K562 (cell line): ENCODE data around the gene SLBP. TPM values are rescaled to one million over a fixed set of nuclear protein-coding genes. Genes with fewer than 3 reads are reported as not detected.

Source experiments
- BRF1 ChIP-seq: IDR thresholded peaks from 3 replicates; pipeline ENCODE4 v1.6.1; 2011; ENCODE audit warnings: borderline replicate concordance, mild to moderate bottlenecking; ENCODE audit not compliant: insufficient read length; ENCODE audit errors: extremely low read depth
- CBX1 ChIP-seq: sonication (generic); IDR thresholded peaks from 2 replicates; pipeline ENCODE4 v1.6.1; 2016; ENCODE audit warnings: antibody characterized with exemption, low read depth, mild to moderate bottlenecking
- CSDE1 ChIP-seq, 2 experiments: fragments of 450-650 bp; IDR thresholded peaks; 2 replicates each; pipeline ENCODE4 v1.6.1; 2016; ENCODE audit warnings: mild to moderate bottlenecking in 1 of 2
- SETDB1 ChIP-seq: IDR thresholded peaks from one replicate; pipeline ENCODE4 v1.6.1; 2012; ENCODE audit warnings: low read length, control low read depth, inconsistent platforms
- TGIF2 ChIP-seq: sonication (generic); formaldehyde crosslinking; IDR thresholded peaks from 2 replicates; pipeline ENCODE4 v1.8.1; 2022; ENCODE audit warnings: mild to moderate bottlenecking, missing genetic modification reagents, moderate library complexity
- polyA plus RNA-seq, 8 experiments: library from polyadenylated mRNA; depleted of rRNA in 4 of 8; stranded (reverse) in 5 of 8; unstranded in 3 of 8; fragments of >200 nt; fragmentation: Nextera tagmentation in 2 of 8; fragmentation: Illumina TruSeq in 1 of 8; extraction: Ambion mirVana in 2 of 8; extraction: Trizol in 1 of 8; gene quantifications; 2 replicates each; pipeline versions ENCODE4 v1.2.1 to v1.2.3, GENCODE V29; 2011 to 2014; ENCODE audit warnings: inconsistent platforms in 1 of 8, missing spikeins in 1 of 8
- total RNA-seq, 7 experiments: library from RNA; depleted of rRNA in 6 of 7; stranded (reverse); fragments of >200 nt in 6 of 7; fragmentation: Illumina TruSeq in 2 of 7; extraction: Trizol in 2 of 7; gene quantifications; 2 replicates each; pipeline versions ENCODE4 v1.2.1 to v1.2.3, GENCODE V29; 2011 to 2021; ENCODE audit warnings: low replicate concordance in 1 of 7
- TF ChIP-seq, protein P1 (sequence below), 2 experiments: fragments of 150-350 bp in 1 of 2; IDR thresholded peaks; 2 replicates each; pipeline ENCODE4 v1.6.1; 2012 to 2016; ENCODE audit warnings: low read depth in 2 of 2, low read length in 2 of 2, mild to moderate bottlenecking in 1 of 2, moderate library complexity in 1 of 2
- TF ChIP-seq, protein P2 (sequence below), 2 experiments: fragments of 450-650 bp in 1 of 2; sonication (generic) in 1 of 2; formaldehyde crosslinking in 1 of 2; IDR thresholded peaks in 1 of 2; conservative IDR thresholded peaks in 1 of 2; 2 replicates each; pipeline versions ENCODE4 v1.6.1 to v1.8.1; 2016 to 2023; ENCODE audit warnings: mild to moderate bottlenecking in 2 of 2, moderate library complexity in 2 of 2, inconsistent platforms in 1 of 2, missing genetic modification reagents in 1 of 2
- TF ChIP-seq, protein P3 (sequence below): IDR thresholded peaks from 2 replicates; pipeline ENCODE4 v1.6.1; 2012; ENCODE audit warnings: low read depth, low read length, improper control_type of control experiment, borderline replicate concordance

SLBP gene
- total and polyA plus RNA-seq, 9 of the 15 experiments (the other 6 are each of a cell fraction or from before 2014, with no cell fraction given), result 49.4 to 221 (median 162) TPM

DNA sequence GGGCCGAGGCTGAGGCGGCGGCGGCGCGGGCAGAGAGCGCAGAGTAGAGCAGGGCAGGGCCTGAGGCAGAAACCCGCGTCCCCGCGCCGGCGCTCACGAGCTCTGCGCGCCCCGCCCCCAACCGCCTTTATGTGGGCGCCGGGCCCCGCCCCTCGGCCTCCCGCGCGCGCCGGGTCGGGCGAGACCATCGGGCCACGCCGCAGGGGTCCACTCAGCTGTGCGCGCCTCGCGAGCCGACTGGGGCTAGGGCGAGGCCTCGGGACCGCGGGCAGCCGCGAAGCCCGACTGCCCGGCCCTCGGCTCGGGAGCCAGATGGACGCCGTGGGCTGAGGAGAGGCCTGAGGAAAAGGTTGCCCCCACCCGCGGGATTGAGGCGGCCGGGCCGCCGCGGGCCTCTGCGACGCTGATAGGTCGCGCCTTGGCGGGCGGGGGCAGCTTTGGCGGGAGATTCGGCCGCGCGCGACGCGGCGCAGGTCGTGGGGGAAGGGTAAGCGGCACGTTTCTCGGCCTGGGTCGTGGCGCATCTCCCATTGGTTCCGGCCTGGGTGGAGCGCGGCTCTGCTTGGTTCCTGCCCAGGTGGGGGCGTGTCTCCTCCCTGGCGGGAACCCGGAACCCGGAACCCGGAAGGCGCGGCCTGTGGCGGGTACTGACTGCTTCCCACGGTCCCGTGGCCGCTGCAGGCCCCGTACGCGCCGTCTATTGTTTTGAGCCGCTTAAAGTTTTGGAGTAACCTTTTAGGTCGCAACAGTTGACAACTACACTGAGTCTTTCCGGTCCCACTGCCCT lies at the start of gene SLBP (continued):
- TF ChIP-seq, protein P1, sequence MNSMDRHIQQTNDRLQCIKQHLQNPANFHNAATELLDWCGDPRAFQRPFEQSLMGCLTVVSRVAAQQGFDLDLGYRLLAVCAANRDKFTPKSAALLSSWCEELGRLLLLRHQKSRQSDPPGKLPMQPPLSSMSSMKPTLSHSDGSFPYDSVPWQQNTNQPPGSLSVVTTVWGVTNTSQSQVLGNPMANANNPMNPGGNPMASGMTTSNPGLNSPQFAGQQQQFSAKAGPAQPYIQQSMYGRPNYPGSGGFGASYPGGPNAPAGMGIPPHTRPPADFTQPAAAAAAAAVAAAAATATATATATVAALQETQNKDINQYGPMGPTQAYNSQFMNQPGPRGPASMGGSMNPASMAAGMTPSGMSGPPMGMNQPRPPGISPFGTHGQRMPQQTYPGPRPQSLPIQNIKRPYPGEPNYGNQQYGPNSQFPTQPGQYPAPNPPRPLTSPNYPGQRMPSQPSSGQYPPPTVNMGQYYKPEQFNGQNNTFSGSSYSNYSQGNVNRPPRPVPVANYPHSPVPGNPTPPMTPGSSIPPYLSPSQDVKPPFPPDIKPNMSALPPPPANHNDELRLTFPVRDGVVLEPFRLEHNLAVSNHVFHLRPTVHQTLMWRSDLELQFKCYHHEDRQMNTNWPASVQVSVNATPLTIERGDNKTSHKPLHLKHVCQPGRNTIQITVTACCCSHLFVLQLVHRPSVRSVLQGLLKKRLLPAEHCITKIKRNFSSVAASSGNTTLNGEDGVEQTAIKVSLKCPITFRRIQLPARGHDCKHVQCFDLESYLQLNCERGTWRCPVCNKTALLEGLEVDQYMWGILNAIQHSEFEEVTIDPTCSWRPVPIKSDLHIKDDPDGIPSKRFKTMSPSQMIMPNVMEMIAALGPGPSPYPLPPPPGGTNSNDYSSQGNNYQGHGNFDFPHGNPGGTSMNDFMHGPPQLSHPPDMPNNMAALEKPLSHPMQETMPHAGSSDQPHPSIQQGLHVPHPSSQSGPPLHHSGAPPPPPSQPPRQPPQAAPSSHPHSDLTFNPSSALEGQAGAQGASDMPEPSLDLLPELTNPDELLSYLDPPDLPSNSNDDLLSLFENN (IDR thresholded peaks at IDR 0.05; ENCODE audit: low read depth in 2 of 2, low read length in 2 of 2), result peak in 1 of 2 experiments; percentile 38; a peak in 1 of 4 replicates
- peak; percentile 5 for TF ChIP-seq SETDB1
- TF ChIP-seq, protein P2, sequence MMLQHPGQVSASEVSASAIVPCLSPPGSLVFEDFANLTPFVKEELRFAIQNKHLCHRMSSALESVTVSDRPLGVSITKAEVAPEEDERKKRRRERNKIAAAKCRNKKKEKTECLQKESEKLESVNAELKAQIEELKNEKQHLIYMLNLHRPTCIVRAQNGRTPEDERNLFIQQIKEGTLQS (IDR thresholded peaks at IDR 0.05), result no peak; the same call in 1 of the 2 replicates
- TF ChIP-seq, protein P2 (CRISPR knock-in tag; conservative IDR thresholded peaks at IDR 0.05), result peak; percentile 79
- TF ChIP-seq, protein P3, sequence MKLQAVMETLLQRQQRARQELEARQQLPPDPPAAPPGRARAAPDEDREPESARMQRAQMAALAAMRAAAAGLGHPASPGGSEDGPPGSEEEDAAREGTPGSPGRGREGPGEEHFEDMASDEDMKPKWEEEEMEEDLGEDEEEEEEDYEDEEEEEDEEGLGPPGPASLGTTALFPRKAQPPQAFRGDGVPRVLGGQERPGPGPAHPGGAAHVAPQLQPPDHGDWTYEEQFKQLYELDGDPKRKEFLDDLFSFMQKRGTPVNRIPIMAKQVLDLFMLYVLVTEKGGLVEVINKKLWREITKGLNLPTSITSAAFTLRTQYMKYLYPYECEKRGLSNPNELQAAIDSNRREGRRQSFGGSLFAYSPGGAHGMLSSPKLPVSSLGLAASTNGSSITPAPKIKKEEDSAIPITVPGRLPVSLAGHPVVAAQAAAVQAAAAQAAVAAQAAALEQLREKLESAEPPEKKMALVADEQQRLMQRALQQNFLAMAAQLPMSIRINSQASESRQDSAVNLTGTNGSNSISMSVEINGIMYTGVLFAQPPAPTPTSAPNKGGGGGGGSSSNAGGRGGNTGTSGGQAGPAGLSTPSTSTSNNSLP, result no peak
- TF ChIP-seq CSDE1 (IDR thresholded peaks at IDR 0.05), result no peak; a peak in 1 of 4 replicates
- TF ChIP-seq CBX1, result no peak
- no peak for TF ChIP-seq BRF1
- TF ChIP-seq TGIF2, result peak; percentile 95
